Occipital lobe (tissue), 2 donors: ENCODE results near the gene ERMN. TPM values are rescaled to one million over a fixed set of nuclear protein-coding genes. Genes with fewer than 3 reads are reported as not detected.
"Not testable (repeated sequence)": the region's sequence is repeated elsewhere in the genome, so short reads cannot be mapped to it uniquely, and the experiment has no call there.

Source experiments
- DNase-seq: peaks from one replicate; lab custom pipeline; 2025; lab: John Stamatoyannopoulos, UW
- total RNA-seq: library from RNA; depleted of rRNA; stranded (reverse); fragments of >200 nt; gene quantifications from one replicate; pipeline ENCODE4 v1.2.3, GENCODE V29; 2014

Gene ERMN
- total RNA-seq, 1 donor from 2014 or later, result 0.47 TPM

DNA sequence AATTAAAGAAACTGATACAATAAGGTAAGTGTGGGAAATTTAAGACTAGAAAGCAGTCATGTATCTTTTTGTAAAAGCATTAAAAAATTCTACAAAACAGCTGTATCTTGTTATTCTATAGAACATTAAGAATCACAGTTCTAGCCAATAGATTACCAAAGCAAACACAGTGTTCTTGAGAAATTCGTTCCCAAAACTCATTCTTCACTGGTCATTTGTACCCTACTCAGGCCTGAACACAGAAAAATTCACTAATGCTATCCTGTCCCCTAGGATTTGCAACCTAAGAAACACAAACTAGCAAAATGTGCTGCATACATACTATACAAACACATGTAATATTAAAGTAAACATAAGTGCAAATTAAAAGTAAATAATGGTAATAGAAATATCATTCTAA, 29.1 kb downstream of the ERMN start:
- no peak for DNase-seq

DNA sequence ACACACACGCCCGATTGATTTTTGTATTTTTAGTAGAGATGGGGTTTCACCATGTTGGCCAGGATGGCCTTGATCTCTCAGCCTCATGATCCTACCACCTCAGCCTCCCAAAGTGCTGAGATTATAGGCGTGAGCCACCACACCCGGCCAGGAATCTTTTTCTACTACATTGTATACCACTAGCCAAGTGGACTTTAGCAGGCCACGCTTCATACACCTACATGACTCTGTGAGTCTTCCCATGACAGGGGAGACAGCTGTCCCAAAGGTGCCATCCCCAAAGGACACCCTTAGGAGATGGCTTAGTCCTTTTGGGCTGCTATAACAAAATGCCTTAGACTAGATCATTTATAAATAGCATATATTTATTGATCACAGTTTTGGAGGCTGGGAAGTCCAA, 32.8 kb downstream of the ERMN start:
- no peak for DNase-seq

DNA sequence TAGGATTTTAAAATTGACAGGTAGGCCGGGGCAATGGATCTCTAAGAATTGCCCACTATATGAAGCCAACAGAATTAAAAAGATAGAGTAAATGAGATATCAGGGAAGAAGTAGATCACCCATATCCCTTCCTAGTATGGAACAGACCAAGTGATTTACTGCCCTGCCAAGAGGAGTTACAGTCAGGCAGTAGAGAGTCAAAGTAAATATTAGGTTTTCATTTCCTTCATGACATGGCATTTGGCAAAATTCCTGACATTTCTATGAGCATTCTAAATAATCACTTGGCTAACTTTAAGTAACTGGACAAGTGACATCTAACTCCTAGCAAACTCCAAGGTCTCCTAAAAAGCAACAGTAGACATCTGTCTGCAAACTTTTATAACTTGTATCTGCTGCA, 34.6 kb downstream of the ERMN start:
- DNase-seq, result no peak

DNA sequence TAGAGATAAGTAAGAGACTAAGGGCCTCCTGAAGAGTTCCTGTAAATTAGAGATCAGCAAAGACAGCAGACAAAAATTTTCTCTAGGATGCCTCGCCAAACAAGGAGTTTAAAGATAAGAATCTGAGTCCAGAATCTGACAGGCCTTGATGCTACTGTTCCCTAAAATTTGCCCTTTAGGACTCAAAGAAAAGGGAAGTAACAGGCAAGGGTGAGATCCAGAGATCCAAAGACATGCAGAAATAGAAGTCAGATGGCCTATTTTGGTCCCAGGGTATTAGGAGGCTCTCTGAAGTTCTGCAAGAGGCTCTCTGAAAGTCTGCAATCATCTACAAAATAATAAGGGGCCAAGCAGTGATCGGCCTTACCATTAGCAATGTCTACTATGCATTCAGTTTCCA, 35.1 kb downstream of the ERMN start:
- DNase-seq, result no peak

DNA sequence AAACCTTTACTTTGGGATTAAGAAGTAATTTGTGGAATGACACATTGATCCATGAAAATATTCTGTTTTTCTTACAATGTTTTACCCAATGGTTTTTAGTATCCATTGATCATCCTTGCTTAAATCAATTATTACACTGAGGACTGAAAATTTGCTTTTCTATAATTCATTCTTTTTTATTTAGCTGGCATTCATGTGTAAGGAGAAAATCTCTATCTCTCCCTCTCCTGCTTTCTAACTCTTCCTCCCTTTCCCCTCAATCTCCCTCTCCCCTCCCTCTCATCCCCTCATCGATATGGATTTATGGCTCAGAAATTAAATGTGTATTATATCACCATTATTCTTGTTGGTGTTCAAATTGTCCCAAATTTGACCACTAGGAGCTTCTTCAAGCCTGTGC, 38.5 kb downstream of the ERMN start:
- DNase-seq, result no peak

DNA sequence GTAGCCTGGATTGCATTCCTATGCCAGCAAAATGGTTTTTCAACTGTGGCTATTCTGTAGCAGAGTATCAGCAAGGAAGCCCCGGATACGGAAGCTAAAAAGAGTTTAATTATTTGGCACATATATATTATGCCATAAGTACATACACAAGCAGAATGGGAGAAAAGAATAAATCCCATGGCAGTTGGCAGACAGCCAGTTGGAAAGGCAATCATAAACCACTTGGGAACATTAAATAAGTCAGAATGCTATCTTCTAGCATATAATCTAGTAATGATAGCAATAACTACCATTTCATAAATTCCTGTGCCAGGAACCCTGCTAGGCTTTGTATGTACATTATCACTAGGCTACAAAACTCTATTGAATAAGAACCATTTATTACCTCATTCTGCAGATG, 42.2 kb downstream of the ERMN start:
- no peak for DNase-seq

DNA sequence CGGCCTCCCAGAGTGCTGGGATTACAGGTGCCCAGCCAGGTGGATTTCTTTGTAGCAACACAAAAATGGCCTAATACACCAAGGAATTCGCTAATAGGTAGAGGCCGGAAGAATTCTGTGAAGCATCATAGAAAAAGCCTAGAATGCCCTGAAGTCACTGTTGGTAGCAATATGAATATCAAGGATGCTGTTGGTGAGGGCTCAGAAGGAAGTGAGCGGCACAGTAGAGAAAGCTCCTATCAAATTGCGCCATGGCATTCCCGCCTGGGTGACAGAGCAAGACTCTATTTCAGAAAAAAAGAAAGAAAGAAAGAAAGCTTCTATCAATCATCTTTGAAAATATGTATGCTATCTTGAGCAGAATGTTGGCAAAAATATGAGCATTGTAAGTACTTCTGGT, 44.3 kb downstream of the ERMN start:
- no peak for DNase-seq

DNA sequence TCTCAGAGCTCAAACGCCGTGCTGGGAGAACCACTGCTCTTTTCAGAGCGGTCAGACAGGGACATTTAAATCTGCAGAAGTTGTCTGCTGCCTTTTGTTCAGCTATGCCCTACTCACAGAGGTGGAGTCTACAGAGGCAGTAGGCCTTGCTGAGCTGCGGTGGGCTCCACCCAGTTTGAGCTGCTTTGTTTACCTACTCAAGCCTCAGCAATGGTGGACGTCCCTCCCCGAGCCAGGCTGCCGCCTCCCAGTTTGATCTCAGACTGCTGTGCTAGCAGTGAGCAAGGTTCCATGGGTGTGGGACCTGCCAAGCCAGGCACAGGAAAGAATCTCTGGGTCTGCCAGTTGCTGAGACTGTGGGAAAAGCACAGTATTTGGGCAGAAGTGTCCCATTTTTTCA, 46.3 kb downstream of the ERMN start:
- DNase-seq, result not testable (repeated sequence)

DNA sequence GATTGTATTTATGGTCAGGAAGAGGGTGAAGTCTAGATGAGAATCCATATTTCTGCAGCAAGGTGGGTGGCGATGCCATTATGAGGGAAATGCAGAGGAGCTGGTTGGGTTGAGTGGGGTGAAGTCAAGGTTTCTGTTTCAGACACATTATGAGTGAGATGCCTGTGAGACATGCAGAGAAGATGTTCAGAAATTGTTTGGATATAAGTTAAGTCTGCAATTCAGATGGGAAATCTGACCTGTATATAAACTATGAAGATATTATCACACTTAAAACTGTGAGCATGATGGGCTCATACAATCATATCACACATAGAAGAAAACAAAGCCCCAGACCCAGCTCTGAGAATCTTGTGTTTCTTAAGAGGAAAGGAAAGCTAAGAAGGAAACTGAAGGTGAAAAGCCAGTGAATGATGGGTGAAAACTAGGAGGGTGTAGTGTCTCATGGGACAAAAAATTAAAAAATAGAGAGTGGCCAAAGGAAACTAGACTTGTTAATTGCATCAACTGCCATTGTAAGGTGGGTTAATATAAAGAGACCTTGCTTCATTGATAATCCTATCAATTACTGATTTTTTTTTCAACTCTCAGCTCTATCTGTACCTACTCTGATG, 53.9 kb downstream of the ERMN start:
- DNase-seq, result no peak

DNA sequence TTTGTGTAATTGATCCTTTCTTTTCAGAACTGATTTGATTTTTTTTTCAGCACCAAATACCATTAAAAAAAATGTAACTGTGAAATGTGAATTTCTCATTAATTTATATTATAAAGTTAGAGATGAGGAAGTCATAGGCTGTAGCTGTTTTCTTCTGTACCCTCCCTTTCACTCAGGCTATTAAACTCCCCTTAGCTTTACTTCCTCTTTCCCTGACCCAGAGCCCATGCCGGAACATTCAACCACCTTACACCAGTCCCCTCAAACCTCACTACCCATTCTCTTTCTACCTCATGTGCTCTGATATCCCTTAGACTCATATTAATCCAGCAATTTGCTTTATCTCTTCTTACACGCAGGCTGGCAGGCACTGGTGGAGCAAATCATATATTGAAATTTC, 55.7 kb downstream of the ERMN start:
- DNase-seq, result no peak

DNA sequence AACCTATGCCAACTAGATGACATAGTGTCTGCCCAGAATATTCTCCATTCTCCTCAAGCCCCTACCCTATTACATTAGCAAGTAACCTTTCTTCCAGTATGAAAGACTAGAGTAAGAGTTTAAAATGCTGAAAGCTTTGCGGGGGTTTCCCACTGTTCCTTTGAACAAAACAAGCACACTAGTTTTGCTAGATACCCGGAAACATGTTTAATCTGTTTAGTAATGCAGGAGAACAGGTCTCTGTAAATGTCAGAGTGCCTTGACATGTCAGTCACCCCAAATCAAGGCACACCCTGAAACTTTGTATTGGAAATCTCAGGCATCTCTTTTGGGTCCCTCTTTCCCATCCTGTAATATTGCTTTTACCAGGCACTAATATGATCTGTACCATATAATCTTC, 56.6 kb downstream of the ERMN start:
- no peak for DNase-seq

Other genes with a start within 250 kb of the ERMN start
- gene GALNT5, start 68.1 kb downstream of the ERMN start, total RNA-seq, result 0.16 TPM
- gene CYTIP, start 118.3 kb upstream of the ERMN start, total RNA-seq, result 5.1 TPM